GM19372 (cell line): ENCODE results near the gene TTLL8.
"Not testable (repeated sequence)": the region's sequence is repeated elsewhere in the genome, so short reads cannot be mapped to it uniquely, and the experiment has no call there.

ENCODE experiments used
- ATAC-seq: cut with Tn5 transposase; IDR thresholded peaks from one replicate; pipeline ENCODE4 v1.9.1; 2021; ENCODE audit warnings: mild to moderate bottlenecking, low read depth, moderate library complexity; ENCODE audit not compliant: unreplicated experiment

Gene TTLL8

GRCh38 chr22:50058061-50058905, at the start of gene TTLL8:
TSS of gene TTLL8 (minus strand) at chr22:50058298.
- no peak for ATAC-seq

DNA sequence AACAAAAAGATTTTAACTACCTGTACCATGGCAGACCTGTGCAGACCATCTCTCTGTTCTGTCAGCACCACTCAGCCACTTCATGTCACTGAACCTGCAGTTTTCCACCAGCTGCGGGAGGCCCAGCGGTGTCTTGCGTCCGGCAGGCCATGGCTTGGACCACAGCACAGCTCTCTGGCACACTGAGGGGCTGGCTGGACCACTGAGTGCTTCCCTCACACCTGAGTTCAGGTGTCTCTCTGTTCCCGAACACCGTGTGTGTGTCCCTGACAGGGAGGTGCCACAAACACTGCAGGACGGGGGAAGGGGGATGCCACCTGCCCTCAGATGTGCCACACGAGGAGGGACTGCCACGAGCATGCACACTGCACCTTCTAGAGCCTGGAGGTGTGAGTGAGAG, 49.4 kb upstream of the TTLL8 start:
- ATAC-seq: no peak

DNA sequence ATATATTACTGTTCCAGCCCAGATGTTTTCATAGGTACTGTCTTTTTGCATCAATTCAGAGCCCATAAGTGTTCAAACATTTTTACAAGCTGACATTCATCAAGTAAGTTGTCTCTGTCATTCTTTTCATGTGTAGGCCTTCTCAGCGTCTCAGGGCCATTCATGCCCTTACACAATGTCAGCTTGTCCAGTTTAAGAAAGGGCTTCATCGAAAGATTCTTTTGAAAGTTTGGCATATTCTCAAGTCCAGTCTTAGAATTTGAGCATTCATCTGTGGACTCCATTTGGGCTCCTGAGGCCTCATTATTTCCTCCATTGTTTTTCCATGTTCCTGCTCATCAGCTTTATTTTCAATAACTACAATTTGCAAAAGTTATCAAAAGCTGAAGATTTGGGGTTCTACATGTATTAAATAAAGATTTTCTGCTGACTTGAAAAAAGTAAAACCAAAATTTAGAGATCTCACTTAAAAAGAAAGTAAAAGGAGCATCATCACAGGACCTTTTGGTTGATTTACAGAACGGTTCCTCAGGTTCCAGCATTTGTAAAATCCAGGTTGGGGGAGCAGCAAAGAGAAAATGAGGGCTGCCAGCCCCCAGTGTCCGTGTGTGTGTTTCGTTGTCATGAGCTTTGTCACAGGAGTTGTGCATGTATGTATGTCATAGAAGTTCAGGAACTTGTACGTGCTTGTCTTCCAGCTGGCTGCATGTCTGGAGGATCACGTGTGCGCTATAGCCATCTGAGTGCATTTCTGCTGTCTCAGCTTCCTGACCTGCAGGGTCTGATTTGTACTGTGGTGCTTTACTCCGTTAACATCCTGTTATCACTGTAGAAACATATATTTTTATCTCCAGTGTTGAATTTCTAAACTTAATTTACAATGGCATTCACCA, 47.4 kb upstream of the TTLL8 start:
- no peak for ATAC-seq

GRCh38 chr22:50104141-50104544, 46.0 kb upstream of the TTLL8 start:
- ATAC-seq: no peak

GRCh38 chr22:50102946-50103345, 44.8 kb upstream of the TTLL8 start:
- no peak for ATAC-seq

- ATAC-seq: no peak
Measured at GRCh38 chr22:50101870-50102565, 43.9 kb upstream of the TTLL8 start.

- no peak for ATAC-seq
Measured at GRCh38 chr22:50098052-50098451, 40.0 kb upstream of the TTLL8 start.

GRCh38 chr22:50092342-50092741, 34.2 kb upstream of the TTLL8 start:
- no peak for ATAC-seq

GRCh38 chr22:50091092-50091768, 33.1 kb upstream of the TTLL8 start:
- ATAC-seq: no peak

- no peak for ATAC-seq
Measured at GRCh38 chr22:50090412-50090714, 32.3 kb upstream of the TTLL8 start.

- ATAC-seq: no peak
Measured at GRCh38 chr22:50089682-50090411, 31.7 kb upstream of the TTLL8 start, which contains the start of gene MOV10L1. TSS of gene MOV10L1 (plus strand) at chr22:50090006. CDS start at chr22:50090089, 83 bp downstream.

DNA sequence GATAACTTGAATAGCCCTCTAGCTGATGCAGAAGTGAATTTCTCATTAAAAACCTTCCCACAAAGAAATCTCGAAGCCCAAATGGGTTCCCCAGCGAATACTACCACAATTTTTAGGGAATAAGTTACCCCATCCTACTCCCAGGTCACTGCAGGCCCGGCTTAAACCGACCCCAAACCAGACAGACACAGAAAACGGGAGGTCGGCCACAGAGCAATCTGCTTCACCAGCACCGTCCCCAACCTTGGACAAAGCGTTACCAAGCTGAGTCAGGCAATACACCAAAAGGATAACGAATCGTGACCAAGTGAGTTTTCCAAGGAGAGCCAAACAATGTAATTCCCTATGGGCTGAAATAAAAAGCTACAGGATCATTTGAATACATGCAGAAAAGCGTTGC, 31.1 kb upstream of the TTLL8 start:
- no peak for ATAC-seq

- ATAC-seq: no peak
Measured at GRCh38 chr22:50088096-50088495, 30.0 kb upstream of the TTLL8 start.

GRCh38 chr22:50087646-50088045, 29.5 kb upstream of the TTLL8 start:
- ATAC-seq: no peak

DNA sequence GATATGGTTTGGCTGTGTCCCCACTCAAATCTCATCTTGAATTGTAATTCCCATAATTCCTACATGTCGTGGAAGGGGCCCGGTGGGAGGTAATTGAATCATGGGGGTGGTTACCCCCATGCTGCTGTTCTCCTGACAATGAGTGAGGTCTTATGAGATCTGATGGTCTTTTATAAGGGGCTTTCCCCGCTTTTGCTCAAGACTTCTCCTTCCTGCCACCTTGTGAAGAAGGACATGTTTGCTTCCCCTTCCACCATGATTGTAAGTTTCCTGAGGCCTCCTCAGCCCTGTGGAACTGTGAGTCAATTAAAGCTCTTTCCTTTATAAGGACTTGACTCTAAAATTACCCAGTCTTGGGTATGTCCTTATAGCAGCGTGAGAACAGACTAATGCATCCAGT, 28.9 kb upstream of the TTLL8 start:
- ATAC-seq: not testable (repeated sequence)

- no peak for ATAC-seq
Measured at GRCh38 chr22:50086526-50086925, 28.4 kb upstream of the TTLL8 start.

DNA sequence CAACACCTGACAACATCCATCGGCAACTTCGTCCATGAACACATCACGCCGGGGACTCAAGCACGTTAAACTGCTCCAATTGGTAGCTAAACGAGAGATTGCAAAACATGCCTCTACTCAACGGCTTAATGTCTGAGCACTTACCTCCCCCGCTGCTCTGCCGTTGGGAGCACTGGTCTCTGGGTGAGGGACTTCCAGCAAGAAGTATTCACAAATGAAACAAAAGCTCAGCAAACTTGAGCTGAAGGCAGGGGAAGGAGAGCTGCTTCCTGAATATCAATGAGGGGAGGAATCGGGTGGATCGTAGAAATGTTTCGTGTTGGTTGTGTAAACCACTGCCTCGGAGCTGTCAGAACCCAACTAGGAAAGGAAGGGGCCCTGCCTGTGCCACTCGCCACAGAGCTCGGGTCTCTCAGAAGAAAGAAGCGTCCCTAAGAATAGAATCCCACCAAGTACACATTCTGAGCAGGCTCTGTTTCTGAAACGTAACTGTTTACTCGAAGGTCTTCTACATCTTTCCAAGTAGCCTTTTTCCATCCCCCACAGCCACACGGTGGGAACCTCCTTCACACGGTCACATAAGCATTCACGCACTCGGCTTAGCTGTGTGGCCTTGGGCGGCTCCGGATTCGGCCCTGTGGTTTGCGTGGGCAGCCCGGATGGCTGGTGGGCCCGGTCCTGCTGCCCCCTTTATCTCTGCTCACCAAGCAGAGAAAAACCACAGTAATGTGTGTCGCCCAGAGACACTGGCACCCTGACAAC, 27.3 kb upstream of the TTLL8 start, which contains the start of gene MLC1:
Gene MLC1, minus strand, starts transcription at position 216 of the 762 bp plus-strand sequence. CDS start 524 bp downstream, outside the sequence.
- ATAC-seq: no peak

GRCh38 chr22:50084614-50085021, 26.5 kb upstream of the TTLL8 start:
- no peak for ATAC-seq

DNA sequence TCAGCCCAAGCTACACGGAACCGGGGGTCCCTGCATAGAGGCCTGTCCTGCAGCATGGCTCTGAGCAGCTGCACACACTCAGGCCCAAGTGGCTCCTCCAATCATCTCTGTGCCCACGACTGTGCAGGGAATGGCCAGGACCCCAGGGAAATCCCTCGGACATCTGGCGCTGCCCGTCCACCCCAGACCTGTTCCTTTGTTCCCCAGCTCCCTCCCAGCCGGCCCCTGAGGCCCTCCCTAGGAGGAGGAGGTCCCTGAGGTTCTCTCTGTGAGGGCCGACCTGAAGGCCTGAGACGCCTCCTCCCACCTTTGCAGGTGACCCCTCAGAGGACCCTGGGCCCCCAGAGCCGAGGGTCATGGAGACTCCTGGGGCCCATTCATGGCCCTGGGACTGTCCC, 26.0 kb upstream of the TTLL8 start:
- ATAC-seq: no peak
